Measurements from ENCODE around the gene EDN1. TPM values are rescaled to one million over a fixed set of nuclear protein-coding genes. Genes with fewer than 3 reads are reported as not detected.

EDN1 gene
- total and polyA plus RNA-seq, 2 of the 4 experiments (the other 2 are of a cell fraction): 5.6 to 9.0 TPM

DNA sequence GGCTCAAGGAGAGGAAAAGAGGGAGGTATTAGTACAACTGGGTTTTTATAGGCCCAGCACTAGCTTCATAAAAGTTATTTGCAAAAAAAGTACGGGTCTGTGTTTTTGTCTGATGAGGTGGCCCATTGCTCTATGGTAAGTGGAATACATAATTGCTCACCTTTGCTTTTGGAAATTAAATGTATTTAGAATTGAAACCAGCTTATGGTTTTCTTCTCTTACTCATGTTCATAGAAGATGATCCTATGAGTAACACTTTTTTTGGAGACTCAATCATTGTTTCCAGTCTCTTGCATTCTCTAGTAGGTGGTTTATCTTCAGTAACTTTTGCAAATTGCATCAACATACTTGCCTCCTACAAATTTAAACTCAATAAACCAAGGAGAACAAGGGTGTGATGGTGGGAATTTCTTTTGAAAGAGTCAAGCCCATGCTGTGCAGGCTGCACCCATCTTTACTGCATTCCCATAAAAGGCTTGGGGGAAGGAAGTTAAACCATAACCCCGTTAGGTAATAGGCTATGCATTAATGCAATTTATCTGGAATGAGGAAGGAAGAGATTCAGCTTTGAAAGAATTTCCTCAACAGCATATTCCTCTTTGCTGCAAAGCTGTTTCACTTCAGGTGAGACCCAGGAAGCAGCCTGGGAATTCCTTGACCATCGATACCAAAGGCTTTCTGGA lies 48.5 kb upstream of the EDN1 start:
- ATAC-seq (ENCODE audit: low read depth): no peak
- CTCF ChIA-PET: no interaction called here
- no peak overlapping the region for H4K8ac ChIP-seq (ENCODE audit: low read depth in 2 of 2, low read length in 2 of 2)
- H2BK120ac ChIP-seq (ENCODE audit: low read depth, low read length): no peak overlapping the region
- no peak overlapping the region for H3K4me2 ChIP-seq (ENCODE audit: low read depth, low read length)
- H3K4me1 ChIP-seq (ENCODE audit: control insufficient read depth, insufficient read depth, low read length): peaks cover 9% of the 10 kb centered on the region
- no peak for DNase-seq
- no peaks in the 10 kb centered on the region for H3K36me3 ChIP-seq (ENCODE audit: control insufficient read depth, insufficient read depth, low read length)
- H3K79me1 ChIP-seq (ENCODE audit: low read depth in 1 of 2, low read length in 2 of 2): no peaks in the 10 kb centered on the region
- TF ChIP-seq POLR2A (IDR thresholded peaks at IDR 0.05; ENCODE audit: low read depth, low read length) (no peak), MXI1 (IDR thresholded peaks at IDR 0.05; ENCODE audit: borderline replicate concordance, low read depth, low read length) (no peak), SMC3 (IDR thresholded peaks at IDR 0.05; ENCODE audit: low read depth, low read length) (no peak), RCOR1 (IDR thresholded peaks at IDR 0.05; ENCODE audit: insufficient replicate concordance, low read length) (no peak), MAFK (IDR thresholded peaks at IDR 0.05; ENCODE audit: low read depth, low read length) (no peak), CEBPB (IDR thresholded peaks at IDR 0.05; ENCODE audit: low read depth, low read length) (no peak), CHD1 (IDR thresholded peaks at IDR 0.05; ENCODE audit: low read depth, low read length) (no peak), RAD21 (IDR thresholded peaks at IDR 0.05; ENCODE audit: low read length) (no peak), BHLHE40 (IDR thresholded peaks at IDR 0.05; ENCODE audit: low read depth, low read length) (no peak), MAZ (IDR thresholded peaks at IDR 0.05; ENCODE audit: borderline replicate concordance, low read depth, low read length) (no peak), NFE2L2 (IDR thresholded peaks at IDR 0.05; ENCODE audit: low read depth, low read length) (no peak), CTCF (conservative IDR thresholded peaks at IDR 0.05; ENCODE audit: low read depth, low read length) (no peak), FOS (IDR thresholded peaks at IDR 0.05; ENCODE audit: low read depth, low read length) (no peak), RFX5 (IDR thresholded peaks at IDR 0.05; ENCODE audit: low read depth, low read length) (no peak)
- TF ChIP-seq, protein P1, sequence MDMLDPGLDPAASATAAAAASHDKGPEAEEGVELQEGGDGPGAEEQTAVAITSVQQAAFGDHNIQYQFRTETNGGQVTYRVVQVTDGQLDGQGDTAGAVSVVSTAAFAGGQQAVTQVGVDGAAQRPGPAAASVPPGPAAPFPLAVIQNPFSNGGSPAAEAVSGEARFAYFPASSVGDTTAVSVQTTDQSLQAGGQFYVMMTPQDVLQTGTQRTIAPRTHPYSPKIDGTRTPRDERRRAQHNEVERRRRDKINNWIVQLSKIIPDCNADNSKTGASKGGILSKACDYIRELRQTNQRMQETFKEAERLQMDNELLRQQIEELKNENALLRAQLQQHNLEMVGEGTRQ (IDR thresholded peaks at IDR 0.05; ENCODE audit: low read depth, low read length): no peak
- TF ChIP-seq, protein P2, sequence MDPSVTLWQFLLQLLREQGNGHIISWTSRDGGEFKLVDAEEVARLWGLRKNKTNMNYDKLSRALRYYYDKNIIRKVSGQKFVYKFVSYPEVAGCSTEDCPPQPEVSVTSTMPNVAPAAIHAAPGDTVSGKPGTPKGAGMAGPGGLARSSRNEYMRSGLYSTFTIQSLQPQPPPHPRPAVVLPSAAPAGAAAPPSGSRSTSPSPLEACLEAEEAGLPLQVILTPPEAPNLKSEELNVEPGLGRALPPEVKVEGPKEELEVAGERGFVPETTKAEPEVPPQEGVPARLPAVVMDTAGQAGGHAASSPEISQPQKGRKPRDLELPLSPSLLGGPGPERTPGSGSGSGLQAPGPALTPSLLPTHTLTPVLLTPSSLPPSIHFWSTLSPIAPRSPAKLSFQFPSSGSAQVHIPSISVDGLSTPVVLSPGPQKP (IDR thresholded peaks at IDR 0.05; ENCODE audit: borderline replicate concordance, low read depth, low read length): no peak
- no peak overlapping the region for H3K4ac ChIP-seq (ENCODE audit: low read depth, low read length)
- no peak overlapping the region for H3K23ac ChIP-seq (ENCODE audit: low read depth, low read length)
- no peak overlapping the region for H3K9ac ChIP-seq (ENCODE audit: low read depth, low read length)
- H3K27me3 ChIP-seq (ENCODE audit: control insufficient read depth, insufficient read depth, low read length): no peaks in the 10 kb centered on the region
- dilution Hi-C loops (cut with HindIII; ENCODE audit: low sequenced_read_pairs, unreplicated experiment): no loop called here
- H2BK15ac ChIP-seq (ENCODE audit: low read depth, low read length): no peak overlapping the region
- no peaks in the 10 kb centered on the region for H3K9me3 ChIP-seq (ENCODE audit: control insufficient read depth, insufficient read depth, low read length)
- H2BK5ac ChIP-seq (ENCODE audit: low read depth, low read length, poor library complexity, severe bottlenecking): no peak overlapping the region
- no peak overlapping the region for H2AFZ ChIP-seq (replicated peaks; ENCODE audit: low read length, poor library complexity)
- POLR2A ChIA-PET (ENCODE audit: unreplicated experiment): no interaction called here
- intact Hi-C loops (cut with micrococcal nuclease): no loop called here
- no TSS peak for BruUV-seq (replicated peaks)
- H4K91ac ChIP-seq (ENCODE audit: insufficient read depth, low read depth, low read length): no peak overlapping the region
- no peak overlapping the region for H3K14ac ChIP-seq (replicated peaks; ENCODE audit: low read depth, low read length)
- H2AK9ac ChIP-seq (replicated peaks; ENCODE audit: low read depth, low read length, poor library complexity): no peak overlapping the region
- no peak overlapping the region for H3K18ac ChIP-seq (ENCODE audit: low read depth, low read length)
- peaks cover 3% of the 10 kb centered on the region; the same call in 1 of the 2 replicates for H3K9me1 ChIP-seq (ENCODE audit: insufficient read depth, low read length)
- no peak overlapping the region for H3K4me3 ChIP-seq (ENCODE audit: insufficient read depth, low read depth, low read length)
- no peak overlapping the region for H4K5ac ChIP-seq (ENCODE audit: low read depth, low read length)
- no peaks in the 10 kb centered on the region for H4K20me1 ChIP-seq (ENCODE audit: insufficient read depth, low read length)
- no peak overlapping the region for H3K27ac ChIP-seq (ENCODE audit: insufficient read depth, low read length)
- no peak overlapping the region for H2BK20ac ChIP-seq (ENCODE audit: low read depth, low read length)
- H2AK5ac ChIP-seq (ENCODE audit: low read depth, low read length): no peak overlapping the region
- no CpG with 5 or more reads among the region's 3 CpGs for WGBS, 2 experiments (ENCODE audit: extremely low coverage in 2 of 2, insufficient read length in 1 of 2)
- in situ Hi-C loops (cut with MboI; ENCODE audit: low sequenced_read_pairs): no loop called here
- no peak overlapping the region for H3K56ac ChIP-seq (ENCODE audit: extremely low read depth, insufficient read depth, low read length)

Measured in IMR-90 (cell line).